ENCODE results near the gene IGFBP5.

DNA sequence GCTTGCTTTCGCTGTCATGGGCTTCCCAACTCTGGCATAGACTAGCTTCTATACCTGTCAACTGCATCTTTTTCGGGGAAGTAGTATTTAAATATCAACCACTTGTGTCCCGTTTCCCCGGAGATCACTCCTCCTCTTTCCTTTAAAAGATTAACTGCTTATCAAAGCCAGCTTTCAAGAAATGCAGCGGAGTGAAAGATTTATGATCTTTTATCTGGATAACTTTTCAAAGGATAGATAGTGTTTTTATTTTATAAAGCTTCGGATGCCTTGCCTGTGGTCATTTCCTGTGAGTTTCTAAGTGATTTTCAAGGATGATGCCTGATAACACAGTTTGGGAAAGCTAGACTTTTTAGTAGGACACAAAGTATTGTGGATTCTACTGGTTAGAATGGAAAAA lies 2.9 kb upstream of the IGFBP5 start:
- TF ChIP-seq, protein P1, sequence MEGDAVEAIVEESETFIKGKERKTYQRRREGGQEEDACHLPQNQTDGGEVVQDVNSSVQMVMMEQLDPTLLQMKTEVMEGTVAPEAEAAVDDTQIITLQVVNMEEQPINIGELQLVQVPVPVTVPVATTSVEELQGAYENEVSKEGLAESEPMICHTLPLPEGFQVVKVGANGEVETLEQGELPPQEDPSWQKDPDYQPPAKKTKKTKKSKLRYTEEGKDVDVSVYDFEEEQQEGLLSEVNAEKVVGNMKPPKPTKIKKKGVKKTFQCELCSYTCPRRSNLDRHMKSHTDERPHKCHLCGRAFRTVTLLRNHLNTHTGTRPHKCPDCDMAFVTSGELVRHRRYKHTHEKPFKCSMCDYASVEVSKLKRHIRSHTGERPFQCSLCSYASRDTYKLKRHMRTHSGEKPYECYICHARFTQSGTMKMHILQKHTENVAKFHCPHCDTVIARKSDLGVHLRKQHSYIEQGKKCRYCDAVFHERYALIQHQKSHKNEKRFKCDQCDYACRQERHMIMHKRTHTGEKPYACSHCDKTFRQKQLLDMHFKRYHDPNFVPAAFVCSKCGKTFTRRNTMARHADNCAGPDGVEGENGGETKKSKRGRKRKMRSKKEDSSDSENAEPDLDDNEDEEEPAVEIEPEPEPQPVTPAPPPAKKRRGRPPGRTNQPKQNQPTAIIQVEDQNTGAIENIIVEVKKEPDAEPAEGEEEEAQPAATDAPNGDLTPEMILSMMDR (IDR thresholded peaks at IDR 0.05), result no peak
- TF ChIP-seq EZH2 (IDR thresholded peaks at IDR 0.05; ENCODE audit: borderline replicate concordance, insufficient read depth, low read depth, low read length, poor library complexity, severe bottlenecking), result no peak

All from B cell (primary cell).